PFSK-1 (cell line): Measurements from ENCODE around the gene RBKS.

Experiments used
- FOXP2 ChIP-seq: optimal IDR thresholded peaks from 2 replicates; pipeline ENCODE3; 2011; ENCODE audit warnings: borderline replicate concordance, control low read depth, inconsistent platforms; ENCODE audit not compliant: insufficient read depth; ENCODE audit errors: extremely low read length, extremely low read depth
- POLR2AphosphoS5 ChIP-seq: IDR thresholded peaks from 2 replicates; pipeline ENCODE4 v1.6.1; 2012; ENCODE audit warnings: low read depth, mild to moderate bottlenecking, control low read depth, low read length, moderate library complexity
- SIN3A ChIP-seq: IDR thresholded peaks from 2 replicates; pipeline ENCODE4 v1.6.1; 2012; ENCODE audit warnings: mild to moderate bottlenecking, low read length, moderate library complexity, borderline replicate concordance; ENCODE audit not compliant: insufficient read depth
- TAF1 ChIP-seq: IDR thresholded peaks from 2 replicates; pipeline ENCODE4 v1.6.1; 2012; ENCODE audit warnings: low read length, control low read depth, borderline replicate concordance; ENCODE audit not compliant: insufficient read depth
- TF ChIP-seq, protein P1 (sequence below), 2 experiments: IDR thresholded peaks; 2 replicates each; pipeline versions ENCODE4 v1.6.1 to v1.8.0; 2011 to 2012; ENCODE audit warnings: low read depth in 2 of 2, low read length in 2 of 2, control low read depth in 1 of 2, inconsistent platforms in 1 of 2, mild to moderate bottlenecking in 1 of 2, moderate library complexity in 1 of 2; ENCODE audit not compliant: insufficient read depth in 1 of 2

The RBKS gene

DNA sequence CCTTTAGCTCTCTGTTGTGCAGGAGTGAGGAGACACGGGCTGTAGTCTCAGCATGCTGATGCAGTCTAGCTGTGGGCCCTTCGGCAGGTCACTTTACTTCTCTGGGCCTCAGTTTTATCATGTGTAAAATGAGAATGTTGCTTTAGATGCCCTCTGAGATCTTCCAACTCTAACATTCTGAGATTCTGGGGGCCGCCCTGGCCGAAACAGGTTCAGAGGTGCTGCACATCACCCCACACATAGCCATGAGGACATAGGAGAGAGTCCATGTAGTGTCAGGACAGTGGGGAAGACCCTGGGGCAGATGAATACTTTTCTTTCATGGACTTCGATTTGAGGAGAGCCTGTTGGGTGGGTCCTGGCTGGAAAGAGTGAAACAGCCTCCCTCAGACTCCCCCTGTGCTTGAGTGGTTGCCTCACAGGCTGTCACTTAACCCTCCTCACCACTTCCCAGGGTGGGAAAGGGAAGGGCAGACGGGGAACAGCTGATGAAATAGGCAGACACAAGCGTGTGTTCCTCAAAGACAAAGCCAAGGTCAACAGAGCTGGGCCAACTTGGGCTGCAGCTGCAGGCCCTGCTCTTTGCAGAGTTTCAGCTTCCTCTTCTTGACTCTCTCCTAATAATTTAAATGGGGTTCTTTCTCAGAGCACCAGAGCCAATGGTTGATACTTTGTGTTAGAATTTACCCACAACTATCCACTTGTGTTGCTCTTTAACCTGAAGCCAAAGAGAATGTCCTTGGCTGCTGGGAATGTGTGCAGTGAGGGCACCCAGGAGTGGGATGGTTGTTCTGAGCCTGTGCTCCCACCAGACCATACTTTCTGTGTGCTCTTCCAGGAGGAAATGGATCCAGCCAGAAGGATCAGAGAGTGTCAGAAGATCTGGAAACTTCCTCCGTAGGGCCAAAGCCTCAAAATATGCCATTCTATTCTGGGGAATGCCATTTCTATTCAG, 133.4 kb downstream of the RBKS start:
- no peak for TF ChIP-seq SIN3A
- TF ChIP-seq TAF1, result no peak
- TF ChIP-seq, protein P1, sequence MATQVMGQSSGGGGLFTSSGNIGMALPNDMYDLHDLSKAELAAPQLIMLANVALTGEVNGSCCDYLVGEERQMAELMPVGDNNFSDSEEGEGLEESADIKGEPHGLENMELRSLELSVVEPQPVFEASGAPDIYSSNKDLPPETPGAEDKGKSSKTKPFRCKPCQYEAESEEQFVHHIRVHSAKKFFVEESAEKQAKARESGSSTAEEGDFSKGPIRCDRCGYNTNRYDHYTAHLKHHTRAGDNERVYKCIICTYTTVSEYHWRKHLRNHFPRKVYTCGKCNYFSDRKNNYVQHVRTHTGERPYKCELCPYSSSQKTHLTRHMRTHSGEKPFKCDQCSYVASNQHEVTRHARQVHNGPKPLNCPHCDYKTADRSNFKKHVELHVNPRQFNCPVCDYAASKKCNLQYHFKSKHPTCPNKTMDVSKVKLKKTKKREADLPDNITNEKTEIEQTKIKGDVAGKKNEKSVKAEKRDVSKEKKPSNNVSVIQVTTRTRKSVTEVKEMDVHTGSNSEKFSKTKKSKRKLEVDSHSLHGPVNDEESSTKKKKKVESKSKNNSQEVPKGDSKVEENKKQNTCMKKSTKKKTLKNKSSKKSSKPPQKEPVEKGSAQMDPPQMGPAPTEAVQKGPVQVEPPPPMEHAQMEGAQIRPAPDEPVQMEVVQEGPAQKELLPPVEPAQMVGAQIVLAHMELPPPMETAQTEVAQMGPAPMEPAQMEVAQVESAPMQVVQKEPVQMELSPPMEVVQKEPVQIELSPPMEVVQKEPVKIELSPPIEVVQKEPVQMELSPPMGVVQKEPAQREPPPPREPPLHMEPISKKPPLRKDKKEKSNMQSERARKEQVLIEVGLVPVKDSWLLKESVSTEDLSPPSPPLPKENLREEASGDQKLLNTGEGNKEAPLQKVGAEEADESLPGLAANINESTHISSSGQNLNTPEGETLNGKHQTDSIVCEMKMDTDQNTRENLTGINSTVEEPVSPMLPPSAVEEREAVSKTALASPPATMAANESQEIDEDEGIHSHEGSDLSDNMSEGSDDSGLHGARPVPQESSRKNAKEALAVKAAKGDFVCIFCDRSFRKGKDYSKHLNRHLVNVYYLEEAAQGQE (IDR thresholded peaks at IDR 0.05; ENCODE audit: insufficient read depth in 1 of 2, low read depth in 2 of 2, low read length in 2 of 2), result no peak
- no peak for TF ChIP-seq POLR2AphosphoS5
- no peak for TF ChIP-seq FOXP2

- TF ChIP-seq FOXP2, result no peak
- TF ChIP-seq POLR2AphosphoS5, result no peak
- TF ChIP-seq, protein P1 (IDR thresholded peaks at IDR 0.05; ENCODE audit: insufficient read depth in 1 of 2, low read depth in 2 of 2, low read length in 2 of 2), result no peak
- TF ChIP-seq TAF1, result no peak
- no peak for TF ChIP-seq SIN3A
These were observed 134.1 kb downstream of the RBKS start for GRCh38 chr2:27756091-27756490.

DNA sequence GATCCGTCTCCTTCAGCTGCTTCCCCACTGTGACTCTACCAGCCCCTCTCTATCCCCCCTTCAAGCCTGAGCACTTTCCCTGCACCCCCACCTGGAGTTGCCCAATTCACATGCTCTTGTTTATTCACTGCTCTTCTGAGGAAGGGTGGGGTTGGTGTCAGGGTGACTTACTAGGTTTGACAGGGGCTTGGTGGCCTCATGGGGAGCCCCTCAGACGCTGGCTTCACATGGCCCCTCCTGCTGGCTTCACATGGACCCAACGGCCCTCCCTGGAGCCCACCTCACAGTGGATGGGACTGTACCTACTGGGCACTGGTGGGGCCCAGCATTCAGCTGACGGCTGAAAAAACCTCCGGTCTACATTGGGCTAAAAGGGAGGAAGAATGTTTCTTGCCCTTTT, 135.4 kb downstream of the RBKS start:
- TF ChIP-seq POLR2AphosphoS5 (no peak), TAF1 (no peak), SIN3A (no peak), FOXP2 (no peak)
- TF ChIP-seq, protein P1 (IDR thresholded peaks at IDR 0.05; ENCODE audit: insufficient read depth in 1 of 2, low read depth in 2 of 2, low read length in 2 of 2), result no peak

- TF ChIP-seq FOXP2 (peak; percentile 50), SIN3A (no peak)
These were observed 136.0 kb downstream of the RBKS start for GRCh38 chr2:27754138-27754588.

DNA sequence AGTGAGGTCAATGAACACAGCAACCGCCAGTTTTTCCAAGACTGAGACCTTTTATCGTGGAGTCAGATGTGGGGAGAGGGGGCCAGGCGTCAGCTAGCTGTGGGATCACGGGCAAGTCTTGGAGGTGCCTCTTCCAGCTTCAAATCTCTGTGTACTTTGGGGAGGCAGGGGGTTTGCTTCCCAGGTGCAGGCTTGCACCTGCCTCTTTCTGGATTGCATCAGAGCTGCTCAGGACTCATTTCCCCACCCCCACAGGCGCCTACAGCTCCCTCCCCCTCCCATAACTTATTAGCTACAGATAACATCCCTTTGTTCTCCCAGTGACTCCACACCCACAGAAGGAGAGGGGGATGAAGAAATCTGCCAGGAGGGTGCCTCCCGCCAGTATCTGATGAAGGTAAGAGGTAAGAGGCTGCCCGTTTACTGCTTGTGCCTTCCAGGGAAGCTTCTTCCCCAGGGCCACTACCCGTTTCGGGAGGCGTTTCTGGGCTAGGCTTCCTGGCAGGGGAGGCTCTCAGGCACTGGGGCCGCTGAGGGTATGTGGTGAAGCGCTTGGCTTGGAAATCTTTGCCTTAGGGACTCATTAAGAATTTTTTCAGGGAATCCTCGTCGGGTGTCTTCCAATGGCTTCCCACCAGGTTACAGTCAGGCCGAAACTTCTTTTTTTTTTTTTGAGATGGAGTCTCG, 137.5 kb downstream of the RBKS start:
- no peak for TF ChIP-seq TAF1
- TF ChIP-seq FOXP2, result no peak
- no peak for TF ChIP-seq POLR2AphosphoS5
- TF ChIP-seq SIN3A, result no peak
- TF ChIP-seq, protein P1 (IDR thresholded peaks at IDR 0.05; ENCODE audit: insufficient read depth in 1 of 2, low read depth in 2 of 2, low read length in 2 of 2), result no peak
